Activated CD8-positive, alpha-beta memory T cell treated with anti-CD3 and anti-CD28 coated beads, Interleukin-2, amount 10 ng/mL, durations not matched to agents 7 days and 5 days (primary cell): ENCODE data around the gene NOP9. TPM values are rescaled to one million over a fixed set of nuclear protein-coding genes. Genes with fewer than 3 reads are reported as not detected.

ENCODE experiments used
- ATAC-seq: fragments of 150-1000 bp; cut with Tn5 transposase; one replicate; pipeline ENCODE4 v1.10.0; 2021; ENCODE audit warnings: moderate library complexity
- CTCF ChIA-PET: fragments of 350-600 bp; sonication (Branson Sonifier 250); formaldehyde crosslinking; loops from one replicate; lab custom pipeline; 2021; ENCODE audit warnings: antibody characterized with exemption; lab: Charles Lee
- DNase-seq: peaks from one replicate; pipeline ENCODE4 v3.0.0-alpha.2; 2020
- H3K27ac Mint-ChIP-seq: one replicate; pipeline ENCODE4 v1.8.0; 2021; ENCODE audit warnings: mild to moderate bottlenecking, mixed read lengths
- H3K27me3 Mint-ChIP-seq: one replicate; pipeline ENCODE4 v1.8.0; 2021; ENCODE audit warnings: mixed read lengths
- H3K36me3 Mint-ChIP-seq: one replicate; pipeline ENCODE4 v1.8.0; 2021; ENCODE audit warnings: mild to moderate bottlenecking, mixed read lengths
- H3K4me1 Mint-ChIP-seq: one replicate; pipeline ENCODE4 v1.8.0; 2021; ENCODE audit warnings: mixed read lengths
- H3K4me3 Mint-ChIP-seq: one replicate; pipeline ENCODE4 v1.8.0; 2021; ENCODE audit warnings: mild to moderate bottlenecking, moderate library complexity, mixed read lengths
- H3K9me3 Mint-ChIP-seq: one replicate; pipeline ENCODE4 v1.8.0; 2022; ENCODE audit warnings: low read depth, mixed read lengths
- total RNA-seq, 2 experiments: library from RNA; stranded (reverse); gene quantifications; one replicate each; pipeline ENCODE4 v1.2.3, GENCODE V29; 2021

Gene NOP9
- total RNA-seq, 2 experiments from 2014 or later = 34.2 to 38.3 TPM

- CTCF ChIA-PET = interaction anchor here (0.8 to 25.2 kb wide), 7 partner anchors 9 to 216 kb away, joined by 3 to 854 read pairs (median 5); partner anchors contain the start of genes CBLN3, CIDEB, KHNYN and LTB4R
- peaks cover 67% of the 10 kb centered on the region for H3K4me1 Mint-ChIP-seq
- H3K4me3 Mint-ChIP-seq = peak overlapping the region; percentile 9
- H3K36me3 Mint-ChIP-seq = no peaks in the 10 kb centered on the region
- ATAC-seq = peak; percentile 71
- no peaks in the 10 kb centered on the region for H3K9me3 Mint-ChIP-seq
- peak overlapping the region; percentile 65 for H3K27ac Mint-ChIP-seq
- peaks cover 32% of the 10 kb centered on the region for H3K27me3 Mint-ChIP-seq
- peak; percentile 94 for DNase-seq
These were observed 30.1 kb downstream of the NOP9 start for GRCh38 chr14:24329736-24330135.

- peaks cover 8% of the 10 kb centered on the region for H3K36me3 Mint-ChIP-seq
- CTCF ChIA-PET = interaction anchor here (1.0 to 25.2 kb wide), 10 partner anchors 9 to 110 kb away, joined by 3 to 854 read pairs (median 12); partner anchors contain the start of genes CBLN3, CIDEB, KHNYN and LTB4R
- no peaks in the 10 kb centered on the region for H3K9me3 Mint-ChIP-seq
- H3K4me1 Mint-ChIP-seq = peaks cover 72% of the 10 kb centered on the region
- H3K27me3 Mint-ChIP-seq = peaks cover 38% of the 10 kb centered on the region
- no peak for ATAC-seq
- H3K4me3 Mint-ChIP-seq = no peak overlapping the region
- H3K27ac Mint-ChIP-seq = no peak overlapping the region
- DNase-seq = no peak
These were observed 31.5 kb downstream of the NOP9 start for GRCh38 chr14:24330973-24331674.

GRCh38 chr14:24331731-24332267, 32.1 kb downstream of the NOP9 start:
- no peak for ATAC-seq
- H3K4me3 Mint-ChIP-seq = peak overlapping the region; percentile 73
- peaks cover 72% of the 10 kb centered on the region for H3K4me1 Mint-ChIP-seq
- CTCF ChIA-PET = interaction anchor here (0.8 to 25.2 kb wide), 18 partner anchors 9 to 110 kb away, joined by 3 to 854 read pairs (median 10); partner anchors contain the start of genes CBLN3, CIDEB, DHRS1 and KHNYN
- H3K27me3 Mint-ChIP-seq = peaks cover 38% of the 10 kb centered on the region
- peaks cover 9% of the 10 kb centered on the region for H3K36me3 Mint-ChIP-seq
- H3K27ac Mint-ChIP-seq = peak overlapping the region; percentile 82
- DNase-seq = no peak
- H3K9me3 Mint-ChIP-seq = no peaks in the 10 kb centered on the region

GRCh38 chr14:24332268-24332993, 32.8 kb downstream of the NOP9 start:
- CTCF ChIA-PET = interaction anchor here (0.8 to 25.2 kb wide), 31 partner anchors 8 to 360 kb away, joined by 3 to 854 read pairs (median 8); partner anchors contain the start of genes CBLN3, CHMP4A, CIDEB and DHRS1
- ATAC-seq (peak; percentile 66), DNase-seq (peak; percentile 92)
- Mint-ChIP-seq H3K9me3 (no peaks in the 10 kb centered on the region), H3K4me1 (peaks cover 65% of the 10 kb centered on the region), H3K27me3 (peaks cover 38% of the 10 kb centered on the region), H3K36me3 (peaks cover 12% of the 10 kb centered on the region), H3K4me3 (peak overlapping the region; percentile 73), H3K27ac (peak overlapping the region; percentile 82)

- CTCF ChIA-PET = interaction anchor here (1.0 to 25.2 kb wide), 11 partner anchors 15 to 107 kb away, joined by 3 to 854 read pairs (median 17); partner anchors contain the start of genes CBLN3, CIDEB, KHNYN and LTB4R
- H3K4me1 Mint-ChIP-seq = peaks cover 62% of the 10 kb centered on the region
- no peak within 1 kb of the TSS for H3K27ac Mint-ChIP-seq
- H3K36me3 Mint-ChIP-seq = peaks cover 21% of the 10 kb centered on the region
- no peaks in the 10 kb centered on the region for H3K9me3 Mint-ChIP-seq
- peaks cover 38% of the 10 kb centered on the region for H3K27me3 Mint-ChIP-seq
- no peak for ATAC-seq
- DNase-seq = no peak
- H3K4me3 Mint-ChIP-seq = peak within 1 kb of the TSS; percentile 45
These were observed 35.0 kb downstream of the NOP9 start, which contains the start of gene ADCY4 for GRCh38 chr14:24334431-24335291. Gene ADCY4 (minus strand): TSS chr14:24335071. CDS start chr14:24334652, 419 bp downstream.

GRCh38 chr14:24335461-24336171, 36.0 kb downstream of the NOP9 start:
- CTCF ChIA-PET = interaction anchor here (1.6 to 25.2 kb wide), 3 partner anchors 24 to 94 kb away, joined by 5 to 854 read pairs (median 19); partner anchors contain the start of genes CBLN3, KHNYN, LTB4R and LTB4R2
- Mint-ChIP-seq H3K27ac (no peak overlapping the region), H3K9me3 (no peaks in the 10 kb centered on the region), H3K36me3 (peaks cover 21% of the 10 kb centered on the region), H3K4me3 (no peak overlapping the region), H3K27me3 (peaks cover 34% of the 10 kb centered on the region), H3K4me1 (peaks cover 58% of the 10 kb centered on the region)
- ATAC-seq (no peak), DNase-seq (no peak)

GRCh38 chr14:24337144-24337823, 37.6 kb downstream of the NOP9 start:
- H3K27ac Mint-ChIP-seq = no peak overlapping the region
- H3K4me3 Mint-ChIP-seq = no peak overlapping the region
- H3K4me1 Mint-ChIP-seq = peaks cover 46% of the 10 kb centered on the region
- ATAC-seq (no peak), DNase-seq (no peak)
- no peaks in the 10 kb centered on the region for H3K9me3 Mint-ChIP-seq
- CTCF ChIA-PET = interaction anchor here (1.6 to 25.2 kb wide), 6 partner anchors 10 to 95 kb away, joined by 5 to 854 read pairs (median 12); partner anchors contain the start of genes CBLN3, CIDEB, KHNYN and LTB4R
- H3K27me3 Mint-ChIP-seq = peaks cover 29% of the 10 kb centered on the region
- H3K36me3 Mint-ChIP-seq = peaks cover 21% of the 10 kb centered on the region

- H3K4me1 Mint-ChIP-seq = peaks cover 42% of the 10 kb centered on the region
- no peak for ATAC-seq
- no peak for DNase-seq
These were observed 38.1 kb downstream of the NOP9 start for GRCh38 chr14:24337824-24338175.

GRCh38 chr14:24338843-24339242, 39.2 kb downstream of the NOP9 start:
- CTCF ChIA-PET = interaction anchor here (1.4 to 25.2 kb wide), 7 partner anchors 9 to 96 kb away, joined by 4 to 854 read pairs (median 6); partner anchors contain the start of genes CBLN3, CIDEB, KHNYN and LTB4R
- Mint-ChIP-seq H3K4me3 (peak overlapping the region; percentile 91), H3K9me3 (no peaks in the 10 kb centered on the region), H3K4me1 (peaks cover 35% of the 10 kb centered on the region), H3K27ac (peak overlapping the region; percentile 88), H3K36me3 (peaks cover 21% of the 10 kb centered on the region), H3K27me3 (peaks cover 26% of the 10 kb centered on the region)
- DNase-seq = no peak
- ATAC-seq = no peak

More at GRCh38 chr14:24337824-24338175, 38.1 kb downstream of the NOP9 start:
- peaks cover 27% of the 10 kb centered on the region for H3K27me3 Mint-ChIP-seq
- H3K4me3 Mint-ChIP-seq = peak overlapping the region; percentile 91
- no peak overlapping the region for H3K27ac Mint-ChIP-seq
- no peaks in the 10 kb centered on the region for H3K9me3 Mint-ChIP-seq
- H3K36me3 Mint-ChIP-seq = peaks cover 21% of the 10 kb centered on the region
- CTCF ChIA-PET = interaction anchor here (1.8 to 25.2 kb wide), 5 partner anchors 11 to 95 kb away, joined by 6 to 854 read pairs (median 19); partner anchors contain the start of genes CBLN3, CIDEB, KHNYN and LTB4R

- peaks cover 25% of the 10 kb centered on the region for H3K27me3 Mint-ChIP-seq
- H3K4me3 Mint-ChIP-seq = peak within 1 kb of the TSS; percentile 91
- peak; percentile 94 for ATAC-seq
- CTCF ChIA-PET = interaction anchor here (0.6 to 25.2 kb wide), 11 partner anchors 7 to 231 kb away, joined by 3 to 854 read pairs (median 6); partner anchors contain the start of genes CBLN3, CIDEB, KHNYN and LTB4R
- H3K9me3 Mint-ChIP-seq = no peaks in the 10 kb centered on the region
- peaks cover 21% of the 10 kb centered on the region for H3K36me3 Mint-ChIP-seq
- peak; percentile 86 for DNase-seq
- peaks cover 33% of the 10 kb centered on the region for H3K4me1 Mint-ChIP-seq
- H3K27ac Mint-ChIP-seq = peak within 1 kb of the TSS; percentile 88
These were observed 39.9 kb downstream of the NOP9 start, which contains the start of gene RIPK3 for GRCh38 chr14:24339284-24340151. Gene RIPK3 (minus strand): TSS chr14:24339991. CDS start chr14:24339826, 165 bp downstream.
